Neural cell (in vitro differentiated cells): Measurements from ENCODE around the gene RNF223.

Experiments
- EP300 ChIP-seq: fragments of 450-650 bp; conservative IDR thresholded peaks from 2 replicates; pipeline ENCODE4 v1.6.1; 2014; ENCODE audit warnings: antibody characterized with exemption, mild to moderate bottlenecking, moderate library complexity; ENCODE audit not compliant: poor library complexity, severe bottlenecking
- EZH2 ChIP-seq: fragments of 200-600, 300-800 bp; shearing (Covaris generic), sonication (generic); IDR thresholded peaks from 2 replicates; pipeline ENCODE4 v1.6.1; 2014; ENCODE audit warnings: antibody characterized with exemption, low read length, borderline replicate concordance, mild to moderate bottlenecking; ENCODE audit not compliant: insufficient read depth, poor library complexity, severe bottlenecking
- RAD21 ChIP-seq: fragments of 450-650 bp; conservative IDR thresholded peaks from 2 replicates; pipeline ENCODE4 v1.6.1; 2014; ENCODE audit warnings: antibody characterized with exemption, mild to moderate bottlenecking, moderate library complexity
- TAF1 ChIP-seq: IDR thresholded peaks from 2 replicates; pipeline ENCODE4 v1.6.1; 2012; ENCODE audit warnings: low read depth
- TF ChIP-seq, protein P1 (sequence below): fragments of 450-650 bp; IDR thresholded peaks from 2 replicates; pipeline ENCODE4 v1.5.1; 2014; ENCODE audit warnings: antibody characterized with exemption, mild to moderate bottlenecking, moderate library complexity; ENCODE audit not compliant: poor library complexity, severe bottlenecking

DNA sequence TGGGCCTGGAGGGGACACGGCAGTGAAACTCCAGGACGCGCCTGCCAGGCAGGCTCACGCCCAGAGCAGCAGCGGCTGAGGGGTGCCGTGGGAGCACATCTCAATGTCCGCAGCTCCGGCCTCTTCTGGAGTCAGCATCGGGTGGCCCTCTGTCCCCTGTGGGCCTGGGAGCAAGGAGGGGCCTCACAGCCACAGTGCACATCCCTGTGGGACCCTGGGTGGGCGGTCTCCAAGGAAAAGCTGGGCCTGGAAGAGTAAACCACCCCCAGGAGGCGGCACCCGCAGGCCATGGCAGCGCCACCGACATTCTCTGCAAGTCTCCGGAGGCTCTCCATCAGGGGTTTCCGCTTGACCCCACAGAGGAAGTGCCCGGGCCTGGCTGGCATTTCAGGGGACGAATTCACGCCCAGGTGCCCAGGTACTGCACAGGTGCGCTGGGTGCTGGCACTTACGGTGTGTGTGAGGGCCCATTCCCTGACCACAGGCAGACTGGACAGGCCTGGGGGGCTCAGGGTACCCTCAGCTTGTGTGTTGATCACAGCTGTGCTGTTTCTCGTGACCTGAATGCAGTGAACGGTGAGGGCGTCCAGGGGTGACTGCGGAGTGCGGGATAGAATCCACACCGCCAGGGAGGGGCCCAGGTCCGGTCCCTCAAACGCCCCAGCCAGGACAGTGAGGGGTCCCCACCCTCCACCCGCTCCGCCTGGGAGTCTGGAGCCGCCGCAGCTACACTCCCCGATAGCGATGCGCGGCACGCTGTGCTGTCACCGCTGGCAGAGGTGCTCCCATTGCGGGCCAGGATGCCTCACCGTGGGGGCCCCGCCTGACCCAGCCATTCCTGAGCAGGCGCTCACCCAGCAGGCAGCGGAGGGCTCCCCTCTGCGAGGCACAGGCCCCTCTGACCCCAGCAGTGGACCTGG is 16.6 kb upstream of the RNF223 start:
- TF ChIP-seq TAF1 (no peak), EP300 (no peak), EZH2 (no peak), RAD21 (no peak)
- TF ChIP-seq, protein P1, sequence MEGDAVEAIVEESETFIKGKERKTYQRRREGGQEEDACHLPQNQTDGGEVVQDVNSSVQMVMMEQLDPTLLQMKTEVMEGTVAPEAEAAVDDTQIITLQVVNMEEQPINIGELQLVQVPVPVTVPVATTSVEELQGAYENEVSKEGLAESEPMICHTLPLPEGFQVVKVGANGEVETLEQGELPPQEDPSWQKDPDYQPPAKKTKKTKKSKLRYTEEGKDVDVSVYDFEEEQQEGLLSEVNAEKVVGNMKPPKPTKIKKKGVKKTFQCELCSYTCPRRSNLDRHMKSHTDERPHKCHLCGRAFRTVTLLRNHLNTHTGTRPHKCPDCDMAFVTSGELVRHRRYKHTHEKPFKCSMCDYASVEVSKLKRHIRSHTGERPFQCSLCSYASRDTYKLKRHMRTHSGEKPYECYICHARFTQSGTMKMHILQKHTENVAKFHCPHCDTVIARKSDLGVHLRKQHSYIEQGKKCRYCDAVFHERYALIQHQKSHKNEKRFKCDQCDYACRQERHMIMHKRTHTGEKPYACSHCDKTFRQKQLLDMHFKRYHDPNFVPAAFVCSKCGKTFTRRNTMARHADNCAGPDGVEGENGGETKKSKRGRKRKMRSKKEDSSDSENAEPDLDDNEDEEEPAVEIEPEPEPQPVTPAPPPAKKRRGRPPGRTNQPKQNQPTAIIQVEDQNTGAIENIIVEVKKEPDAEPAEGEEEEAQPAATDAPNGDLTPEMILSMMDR: no peak
